Thyroid gland (tissue), 4 donors: ENCODE data around the gene IRF9. TPM values are rescaled to one million over a fixed set of nuclear protein-coding genes. Genes with fewer than 3 reads are reported as not detected.

Experiments used
- DNase-seq, 2 donors: peaks; one replicate each; pipeline ENCODE4 v3.0.0-alpha.2; 2019
- H3K27ac ChIP-seq, 3 donors: fragments of 200-600 bp; sonication (generic); 1 replicate in 2 of 3; 2 replicates in 1 of 3; pipeline ENCODE4 v1.5.1; 2016 to 2019; ENCODE audit warnings: mild to moderate bottlenecking in 1 of 3, moderate library complexity in 1 of 3
- H3K27me3 ChIP-seq: fragments of 200-600 bp; sonication (generic); one replicate; pipeline ENCODE4 v1.5.1; 2019
- H3K36me3 ChIP-seq, 2 donors: fragments of 200-600 bp; sonication (generic); one replicate each; pipeline ENCODE4 v1.5.1; 2016 to 2019
- H3K4me1 ChIP-seq, 2 donors: fragments of 200-600 bp; sonication (generic); one replicate each; pipeline ENCODE4 v1.5.1; 2017 to 2019
- H3K4me3 ChIP-seq, 3 donors: fragments of 200-600 bp; sonication (generic); replicated peaks in 1 of 3; 1 replicate in 2 of 3; 2 replicates in 1 of 3; pipeline ENCODE4 v1.5.1; 2016; ENCODE audit warnings: mild to moderate bottlenecking in 1 of 3
- H3K9me3 ChIP-seq: fragments of 200-600 bp; sonication (generic); one replicate; pipeline ENCODE4 v1.5.1; 2017
- CTCF ChIP-seq, 6 experiments: fragments of 200-600 bp in 3 of 6; fragments of 450-650 bp in 3 of 6; sonication (generic) in 3 of 6; IDR thresholded peaks; one replicate each; pipeline ENCODE4 v1.5.1; 2016 to 2019; ENCODE audit warnings: antibody characterized with exemption in 6 of 6, mild to moderate bottlenecking in 2 of 6, inconsistent platforms in 1 of 6, moderate library complexity in 1 of 6
- POLR2A ChIP-seq, 2 donors: fragments of 450-650 bp; IDR thresholded peaks; one replicate each; pipeline ENCODE4 v1.6.1; 2017; ENCODE audit warnings: antibody characterized with exemption in 2 of 2, mild to moderate bottlenecking in 2 of 2, moderate library complexity in 1 of 2
- WGBS, 2 donors: methylation state at CpG; one replicate each; pipeline ENCODE4 v1.1.5; 2017; 5-methylcytosine and 5-hydroxymethylcytosine counted together
- intact Hi-C: fragments of 100-400 bp; cut with DNase I; formaldehyde crosslinking; loops from one replicate; pipeline ENCODE4 v1.15.1; 2023
- total RNA-seq, 4 donors: library from RNA; depleted of rRNA; stranded (reverse); fragments of >200 nt; gene quantifications; one replicate each; pipeline ENCODE4 v1.2.3, GENCODE V29; 2016

The IRF9 gene
- total RNA-seq, 4 donors from 2014 or later, result 55.1 to 92.3 (median 70.0) TPM

- Histone ChIP-seq H3K27ac (no peak overlapping the region), H3K27me3 (no peaks in the 10 kb centered on the region), H3K4me1 (peaks cover 0 to 3% of the 10 kb centered on the region in 2 donors), H3K9me3 (no peaks in the 10 kb centered on the region), H3K4me3 (no peak overlapping the region), H3K36me3 (no peaks in the 10 kb centered on the region)
- TF ChIP-seq CTCF (IDR thresholded peaks at IDR 0.05) (no peak), POLR2A (IDR thresholded peaks at IDR 0.05) (no peak)
- 88 to 91% methylated on average over 8 of the region's 8 CpGs for WGBS, 2 donors
- intact Hi-C loops, result no loop called here
- no peak for DNase-seq
These were observed 31.6 kb upstream of the IRF9 start for GRCh38 chr14:24129410-24129998.

GRCh38 chr14:24130380-24130716, 30.7 kb upstream of the IRF9 start, which contains the start of gene FITM1:
Gene FITM1, plus strand, starts transcription at chr14:24130659. Its CDS starts 905 bp downstream, at chr14:24131564.
- Histone ChIP-seq H3K27ac (peak within 1 kb of the TSS in 2 of 3 donors; percentile 16 to 56), H3K4me3 (no peak within 1 kb of the TSS), H3K27me3 (no peaks in the 10 kb centered on the region), H3K9me3 (no peaks in the 10 kb centered on the region), H3K4me1 (peaks cover 1 to 4% of the 10 kb centered on the region in 2 donors), H3K36me3 (no peaks in the 10 kb centered on the region)
- WGBS, 2 donors, result 96% methylated on average over 5 of the region's 5 CpGs
- intact Hi-C loops, result no loop called here
- no peak for DNase-seq
- TF ChIP-seq CTCF (IDR thresholded peaks at IDR 0.05), result no peak
- TF ChIP-seq POLR2A (IDR thresholded peaks at IDR 0.05), result no peak

- peaks cover 4 to 7% of the 10 kb centered on the region in 2 donors for H3K4me1 ChIP-seq
- no peaks in the 10 kb centered on the region for H3K27me3 ChIP-seq
- H3K9me3 ChIP-seq, result no peaks in the 10 kb centered on the region
- no peak overlapping the region for H3K4me3 ChIP-seq
- no peaks in the 10 kb centered on the region for H3K36me3 ChIP-seq
- intact Hi-C loops, result no loop called here
- TF ChIP-seq POLR2A (IDR thresholded peaks at IDR 0.05) (no peak), CTCF (IDR thresholded peaks at IDR 0.05) (no peak)
- peak overlapping the region in 2 of 3 donors; percentile 16 to 56 for H3K27ac ChIP-seq
- WGBS, 2 donors, result 55 to 66% methylated on average over 4 to 5 of the region's 7 CpGs
- DNase-seq, result peak in 1 of 2 donors; percentile 8
These were observed 30.1 kb upstream of the IRF9 start for GRCh38 chr14:24130717-24131548.

GRCh38 chr14:24131549-24131966, 29.5 kb upstream of the IRF9 start:
- intact Hi-C loops, result no loop called here
- DNase-seq, result no peak
- no peaks in the 10 kb centered on the region for H3K36me3 ChIP-seq
- H3K4me1 ChIP-seq, result peaks cover 5 to 7% of the 10 kb centered on the region in 2 donors
- H3K4me3 ChIP-seq, result no peak overlapping the region
- H3K9me3 ChIP-seq, result no peaks in the 10 kb centered on the region
- H3K27me3 ChIP-seq, result no peaks in the 10 kb centered on the region
- H3K27ac ChIP-seq, result peak overlapping the region in 2 of 3 donors; percentile 16 to 56
- 84 to 90% methylated on average over 6 to 15 of the region's 15 CpGs for WGBS, 2 donors
- no peak for TF ChIP-seq CTCF (IDR thresholded peaks at IDR 0.05)
- TF ChIP-seq POLR2A (IDR thresholded peaks at IDR 0.05), result no peak
